Measurements from ENCODE around the gene HPDL.

- TF ChIP-seq POLR2AphosphoS5 (IDR thresholded peaks at IDR 0.05; ENCODE audit: low read depth, low read length): no peak
- no peak for TF ChIP-seq POLR2A (IDR thresholded peaks at IDR 0.05; ENCODE audit: low read depth, low read length)
These were observed 44.3 kb upstream of the HPDL start for GRCh38 chr1:45282351-45282750.
